B cell (primary cell): ENCODE results near the gene AGAP1. TPM values are rescaled to one million over a fixed set of nuclear protein-coding genes. Genes with fewer than 3 reads are reported as not detected.

ENCODE experiments used
- ATAC-seq: fragments of 200-7000 bp; cut with Tn5 transposase; one replicate; pipeline ENCODE4 v1.10.0; 2021; ENCODE audit warnings: low read depth, mild to moderate bottlenecking, moderate number of reproducible peaks, moderate library complexity
- CTCF ChIA-PET: fragments of 350-600 bp; sonication (Branson Sonifier 250); formaldehyde crosslinking; loops from one replicate; lab custom pipeline; 2021; ENCODE audit warnings: antibody characterized with exemption, inconsistent platforms; lab: Charles Lee
- POLR2A ChIA-PET: fragments of 350-600 bp; sonication (Branson Sonifier 250); formaldehyde crosslinking; loops from one replicate; lab custom pipeline; 2021; ENCODE audit warnings: antibody characterized with exemption; lab: Charles Lee
- DNase-seq: peaks from one replicate; pipeline ENCODE4 v3.0.0; 2013
- H2AFZ ChIP-seq: 2 replicates; pipeline ENCODE4 v1.6.1; 2012; ENCODE audit warnings: mild to moderate bottlenecking, low read depth, low read length; ENCODE audit not compliant: insufficient read depth, poor library complexity, severe bottlenecking
- H3K27ac ChIP-seq, 2 donors: 1 replicate in 1 of 2; 2 replicates in 1 of 2; pipeline ENCODE4 v1.5.1; 2012 to 2013; ENCODE audit warnings: low read length in 2 of 2, mild to moderate bottlenecking in 2 of 2, moderate library complexity in 1 of 2
- H3K27me3 ChIP-seq, 4 experiments: fragments of 200-600 bp in 1 of 4; sonication (generic) in 1 of 4; replicated peaks in 1 of 4; 1 replicate in 2 of 4; 2 replicates in 2 of 4; pipeline versions ENCODE4 v1.6.1 to v1.7.0; 2013 to 2016; ENCODE audit warnings: low read length in 3 of 4, mild to moderate bottlenecking in 2 of 4, mixed read lengths in 1 of 4, moderate library complexity in 1 of 4; ENCODE audit not compliant: insufficient read depth in 4 of 4, control insufficient read depth in 3 of 4; ENCODE audit errors: control extremely low read depth in 1 of 4
- H3K36me3 ChIP-seq, 2 experiments: replicated peaks in 1 of 2; 1 replicate in 1 of 2; 2 replicates in 1 of 2; pipeline versions ENCODE4 v1.6.1 to v1.7.1; 2013; ENCODE audit warnings: low read length in 1 of 2; ENCODE audit not compliant: insufficient read depth in 2 of 2, control insufficient read depth in 1 of 2; ENCODE audit errors: control extremely low read depth in 1 of 2, extremely low read depth in 1 of 2
- H3K4me1 ChIP-seq, 2 donors: fragments of 200-600 bp in 1 of 2; sonication (generic) in 1 of 2; 1 replicate in 1 of 2; 2 replicates in 1 of 2; pipeline versions ENCODE4 v1.5.1 to v1.6.1; 2013 to 2017; ENCODE audit warnings: low read length in 2 of 2; ENCODE audit not compliant: control insufficient read depth in 2 of 2, insufficient read depth in 2 of 2
- H3K4me2 ChIP-seq: replicated peaks from 2 replicates; pipeline ENCODE3; 2012; ENCODE audit warnings: mild to moderate bottlenecking, low read depth, low read length; ENCODE audit not compliant: poor library complexity, severe bottlenecking
- H3K4me3 ChIP-seq, 5 experiments: fragments of 200-600 bp in 1 of 5; sonication (generic) in 1 of 5; 1 replicate in 3 of 5; 2 replicates in 2 of 5; pipeline versions ENCODE4 v1.5.1 to v1.7.0; 2011 to 2016; ENCODE audit warnings: low read length in 4 of 5, mild to moderate bottlenecking in 4 of 5, low read depth in 2 of 5, control low read depth in 1 of 5, moderate library complexity in 1 of 5; ENCODE audit not compliant: insufficient read depth in 1 of 5; ENCODE audit errors: control extremely low read depth in 1 of 5, extremely low read depth in 1 of 5
- H3K79me2 ChIP-seq: fragments of 200-600 bp; sonication (generic); one replicate; pipeline ENCODE4 v1.6.0; 2016; ENCODE audit warnings: low read length; ENCODE audit not compliant: control insufficient read depth, insufficient read depth
- H3K9ac ChIP-seq: fragments of 200-600 bp; sonication (generic); 2 replicates; pipeline ENCODE4 v1.6.1; 2017; ENCODE audit warnings: mild to moderate bottlenecking, low read length, moderate library complexity
- H3K9me3 ChIP-seq, 3 donors: one replicate each; pipeline versions ENCODE4 v1.6.1 to v1.7.1; 2013; ENCODE audit warnings: low read length in 2 of 3; ENCODE audit not compliant: control insufficient read depth in 2 of 3, insufficient read depth in 1 of 3; ENCODE audit errors: control extremely low read depth in 1 of 3
- H4K20me1 ChIP-seq: 2 replicates; pipeline ENCODE4 v1.6.0; 2012; ENCODE audit warnings: mild to moderate bottlenecking, low read length; ENCODE audit not compliant: insufficient read depth, control insufficient read depth, poor library complexity, severe bottlenecking
- H3K27ac Mint-ChIP-seq: one replicate; pipeline ENCODE4 v1.8.0; 2021; ENCODE audit warnings: mixed read lengths
- H3K27me3 Mint-ChIP-seq: one replicate; pipeline ENCODE4 v1.8.0; 2021; ENCODE audit warnings: mixed read lengths
- H3K4me1 Mint-ChIP-seq: one replicate; pipeline ENCODE4 v1.8.0; 2021; ENCODE audit warnings: mixed read lengths
- H3K4me3 Mint-ChIP-seq: one replicate; pipeline ENCODE4 v1.8.0; 2021; ENCODE audit warnings: mixed read lengths
- H3K9me3 Mint-ChIP-seq: one replicate; pipeline ENCODE4 v1.8.0; 2022; ENCODE audit warnings: mixed read lengths; ENCODE audit not compliant: insufficient read depth
- CTCF ChIP-seq: fragments of 200-600 bp; IDR thresholded peaks from one replicate; pipeline ENCODE4 v1.8.0; 2022; ENCODE audit warnings: antibody characterized with exemption, mild to moderate bottlenecking
- EZH2 ChIP-seq: IDR thresholded peaks from 2 replicates; pipeline ENCODE4 v1.6.1; 2012; ENCODE audit warnings: borderline replicate concordance, low read depth, mild to moderate bottlenecking, moderate library complexity, low read length; ENCODE audit not compliant: insufficient read depth, poor library complexity, severe bottlenecking
- WGBS: methylation state at CpG from one replicate; pipeline ENCODE4 v1.1.5; 2013; ENCODE audit warnings: missing lambda C conversion rate; ENCODE audit not compliant: insufficient coverage; 5-methylcytosine and 5-hydroxymethylcytosine counted together
- intact Hi-C: fragments of 100-400 bp; cut with micrococcal nuclease; formaldehyde crosslinking; loops from one replicate; pipeline ENCODE4 v1.10.0; 2022
- polyA plus RNA-seq: library from polyadenylated mRNA; depleted of rRNA; stranded (reverse); fragments of >200 nt; gene quantifications from 2 replicates; pipeline ENCODE4 v1.2.3, GENCODE V29; 2012
- total RNA-seq, 2 donors: library from RNA; stranded (reverse); fragments of 120-200 nt in 1 of 2; gene quantifications; 1 replicate in 1 of 2; 2 replicates in 1 of 2; pipeline versions ENCODE4 v1.2.3 to v1.2.4, GENCODE V29; 2013 to 2022

The AGAP1 gene
- total and polyA plus RNA-seq, 2 donors (not counting 1 experiment from before 2014, with no cell fraction given): 0.01 TPM; not detected in 1

GRCh38 chr2:236040600-236041328 lies 546.9 kb downstream of the AGAP1 start:
- no peak overlapping the region for H3K9ac ChIP-seq
- ChIA-PET POLR2A (no interaction called here), CTCF (no interaction called here)
- no peaks in the 10 kb centered on the region for H3K27me3 Mint-ChIP-seq
- H3K36me3 ChIP-seq: no peaks in the 10 kb centered on the region
- H3K4me1 ChIP-seq: no peaks in the 10 kb centered on the region
- intact Hi-C loops: no loop called here
- no peak overlapping the region for H3K27ac ChIP-seq
- WGBS: 93% methylated on average over 18 of the region's 21 CpGs
- ATAC-seq: no peak
- no peaks in the 10 kb centered on the region for H3K27me3 ChIP-seq
- no peaks in the 10 kb centered on the region for H3K79me2 ChIP-seq
- H3K4me3 Mint-ChIP-seq: no peak overlapping the region
- no peaks in the 10 kb centered on the region for H3K9me3 Mint-ChIP-seq
- no peak for DNase-seq
- no peaks in the 10 kb centered on the region for H3K4me1 Mint-ChIP-seq
- H2AFZ ChIP-seq: no peak overlapping the region
- no peaks in the 10 kb centered on the region for H4K20me1 ChIP-seq
- no peak overlapping the region for H3K4me3 ChIP-seq
- H3K27ac Mint-ChIP-seq: no peak overlapping the region
- TF ChIP-seq CTCF: no peak
- no peak for TF ChIP-seq EZH2
- H3K9me3 ChIP-seq: peaks cover 0 to 3% (median 0%) of the 10 kb centered on the region in 3 donors
- no peak overlapping the region for H3K4me2 ChIP-seq

- Histone ChIP-seq H3K9ac (no peak overlapping the region), H3K4me2 (no peak overlapping the region), H4K20me1 (no peaks in the 10 kb centered on the region), H3K4me1 (no peaks in the 10 kb centered on the region), H3K27me3 (no peaks in the 10 kb centered on the region), H3K9me3 (peaks cover 0 to 3% (median 0%) of the 10 kb centered on the region in 3 donors), H3K27ac (no peak overlapping the region), H3K36me3 (no peaks in the 10 kb centered on the region), H2AFZ (no peak overlapping the region), H3K79me2 (no peaks in the 10 kb centered on the region), H3K4me3 (no peak overlapping the region)
- DNase-seq (no peak), ATAC-seq (no peak)
- Mint-ChIP-seq H3K4me3 (no peak overlapping the region), H3K9me3 (no peaks in the 10 kb centered on the region), H3K27me3 (no peaks in the 10 kb centered on the region), H3K4me1 (no peaks in the 10 kb centered on the region), H3K27ac (no peak overlapping the region)
- ChIA-PET CTCF (no interaction called here), POLR2A (no interaction called here)
- TF ChIP-seq CTCF: no peak
- intact Hi-C loops: no loop called here
- 93% methylated on average over 8 of the region's 8 CpGs for WGBS
Observed at GRCh38 chr2:236041616-236042015, 547.8 kb downstream of the AGAP1 start.
